Measurements from ENCODE around the gene TBC1D16.

DNA sequence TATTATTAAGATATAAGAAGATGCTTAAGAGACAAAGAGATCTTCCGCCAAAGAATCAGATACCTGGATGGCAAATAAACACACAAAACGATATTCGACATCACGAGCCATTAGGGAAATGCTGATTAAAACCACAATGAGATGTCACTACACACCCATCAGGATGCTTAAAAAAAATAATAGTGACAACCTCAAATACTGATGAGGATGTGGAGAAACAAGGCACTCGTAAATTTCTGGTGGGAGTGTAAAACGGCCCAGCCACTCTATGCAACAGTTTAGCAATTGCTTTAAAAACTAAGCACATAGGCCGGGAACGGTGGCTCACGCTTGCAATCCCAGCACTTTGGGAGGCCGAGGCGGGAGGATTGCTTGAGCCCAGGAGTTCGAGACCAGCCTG, 39.4 kb downstream of the TBC1D16 start:
- TF ChIP-seq, protein P1, sequence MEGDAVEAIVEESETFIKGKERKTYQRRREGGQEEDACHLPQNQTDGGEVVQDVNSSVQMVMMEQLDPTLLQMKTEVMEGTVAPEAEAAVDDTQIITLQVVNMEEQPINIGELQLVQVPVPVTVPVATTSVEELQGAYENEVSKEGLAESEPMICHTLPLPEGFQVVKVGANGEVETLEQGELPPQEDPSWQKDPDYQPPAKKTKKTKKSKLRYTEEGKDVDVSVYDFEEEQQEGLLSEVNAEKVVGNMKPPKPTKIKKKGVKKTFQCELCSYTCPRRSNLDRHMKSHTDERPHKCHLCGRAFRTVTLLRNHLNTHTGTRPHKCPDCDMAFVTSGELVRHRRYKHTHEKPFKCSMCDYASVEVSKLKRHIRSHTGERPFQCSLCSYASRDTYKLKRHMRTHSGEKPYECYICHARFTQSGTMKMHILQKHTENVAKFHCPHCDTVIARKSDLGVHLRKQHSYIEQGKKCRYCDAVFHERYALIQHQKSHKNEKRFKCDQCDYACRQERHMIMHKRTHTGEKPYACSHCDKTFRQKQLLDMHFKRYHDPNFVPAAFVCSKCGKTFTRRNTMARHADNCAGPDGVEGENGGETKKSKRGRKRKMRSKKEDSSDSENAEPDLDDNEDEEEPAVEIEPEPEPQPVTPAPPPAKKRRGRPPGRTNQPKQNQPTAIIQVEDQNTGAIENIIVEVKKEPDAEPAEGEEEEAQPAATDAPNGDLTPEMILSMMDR (IDR thresholded peaks at IDR 0.05 in 4 of 5, conservative IDR thresholded peaks at IDR 0.05 in 1 of 5): no peak
- TF ChIP-seq POLR2A (IDR thresholded peaks at IDR 0.05): no peak

Data from gastrocnemius medialis (tissue), 4 donors.